Adrenal gland (tissue), 5 donors: ENCODE data around the gene HAX1.

Experiments used
- POLR2A ChIP-seq, 2 donors: fragments of 450-650 bp; IDR thresholded peaks; one replicate each; pipeline ENCODE4 v1.6.1; 2017; ENCODE audit warnings: antibody characterized with exemption in 2 of 2, mild to moderate bottlenecking in 2 of 2, moderate library complexity in 1 of 2
- TF ChIP-seq, protein P1 (sequence below), 6 experiments: fragments of 450-650 bp in 4 of 6; fragments of 200-600 bp in 2 of 6; sonication (generic) in 1 of 6; IDR thresholded peaks; 1 replicate in 5 of 6; 2 replicates in 1 of 6; pipeline versions ENCODE4 v1.5.1 to v1.8.0; 2016 to 2021; ENCODE audit warnings: antibody characterized with exemption in 6 of 6, mild to moderate bottlenecking in 2 of 6, moderate library complexity in 1 of 6
- donor health status: DM: no; HTN: no; CAD: no.

DNA sequence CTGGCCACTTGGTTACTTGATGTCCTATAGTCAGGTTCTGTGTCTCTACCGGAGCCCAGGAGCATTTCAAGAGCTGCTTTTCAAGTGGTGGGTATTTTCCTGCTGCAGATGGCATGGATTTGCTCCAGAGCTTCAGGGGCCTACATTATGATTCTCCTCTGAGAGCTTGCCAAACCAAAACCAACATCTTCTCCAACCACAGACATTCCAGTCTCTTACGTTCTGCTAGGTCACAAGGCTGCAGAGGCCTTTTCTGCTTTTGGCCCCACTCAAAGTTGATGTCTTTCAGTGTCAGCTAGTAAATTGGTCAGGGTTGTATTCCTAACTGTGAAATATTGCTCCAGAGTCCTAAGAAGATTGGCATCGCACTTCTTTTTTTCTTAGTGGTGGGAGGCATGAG, 33.7 kb downstream of the HAX1 start:
- TF ChIP-seq, protein P1, sequence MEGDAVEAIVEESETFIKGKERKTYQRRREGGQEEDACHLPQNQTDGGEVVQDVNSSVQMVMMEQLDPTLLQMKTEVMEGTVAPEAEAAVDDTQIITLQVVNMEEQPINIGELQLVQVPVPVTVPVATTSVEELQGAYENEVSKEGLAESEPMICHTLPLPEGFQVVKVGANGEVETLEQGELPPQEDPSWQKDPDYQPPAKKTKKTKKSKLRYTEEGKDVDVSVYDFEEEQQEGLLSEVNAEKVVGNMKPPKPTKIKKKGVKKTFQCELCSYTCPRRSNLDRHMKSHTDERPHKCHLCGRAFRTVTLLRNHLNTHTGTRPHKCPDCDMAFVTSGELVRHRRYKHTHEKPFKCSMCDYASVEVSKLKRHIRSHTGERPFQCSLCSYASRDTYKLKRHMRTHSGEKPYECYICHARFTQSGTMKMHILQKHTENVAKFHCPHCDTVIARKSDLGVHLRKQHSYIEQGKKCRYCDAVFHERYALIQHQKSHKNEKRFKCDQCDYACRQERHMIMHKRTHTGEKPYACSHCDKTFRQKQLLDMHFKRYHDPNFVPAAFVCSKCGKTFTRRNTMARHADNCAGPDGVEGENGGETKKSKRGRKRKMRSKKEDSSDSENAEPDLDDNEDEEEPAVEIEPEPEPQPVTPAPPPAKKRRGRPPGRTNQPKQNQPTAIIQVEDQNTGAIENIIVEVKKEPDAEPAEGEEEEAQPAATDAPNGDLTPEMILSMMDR (IDR thresholded peaks at IDR 0.05), result no peak
- no peak for TF ChIP-seq POLR2A (IDR thresholded peaks at IDR 0.05)
